A673 (cell line): ENCODE measurements around the gene ATG2B.

ENCODE experiments used
- CTCF ChIP-seq: fragments of 300-800, 200-600 bp; sonication (generic); conservative IDR thresholded peaks from 2 replicates; pipeline ENCODE4 v1.5.1; 2017; ENCODE audit warnings: low read depth, mild to moderate bottlenecking, antibody characterized with exemption, low read length, moderate library complexity, mixed read lengths
- EZH2 ChIP-seq: fragments of 200-600 bp; sonication (generic); IDR thresholded peaks from 2 replicates; pipeline ENCODE4 v1.6.1; 2017; ENCODE audit warnings: borderline replicate concordance, low read depth, mild to moderate bottlenecking, mixed read lengths, antibody characterized with exemption, low read length; ENCODE audit not compliant: poor library complexity, severe bottlenecking

- TF ChIP-seq CTCF (no peak), EZH2 (no peak)
Measured at GRCh38 chr14:96351986-96352385, 11.2 kb downstream of the ATG2B start.
